Ishikawa (cell line): Measurements from ENCODE around the gene IP6K1.

Experiments
- CEBPB ChIP-seq: IDR thresholded peaks from 2 replicates; pipeline ENCODE4 v1.6.1; 2012
- CREB1 ChIP-seq: IDR thresholded peaks from 2 replicates; pipeline ENCODE4 v1.6.1; 2012; ENCODE audit warnings: low read depth
- EGR1 ChIP-seq: IDR thresholded peaks from 2 replicates; pipeline ENCODE4 v1.6.1; 2012
- EP300 ChIP-seq: IDR thresholded peaks from 2 replicates; pipeline ENCODE4 v1.6.1; 2012; ENCODE audit warnings: borderline replicate concordance
- RAD21 ChIP-seq: IDR thresholded peaks from 2 replicates; pipeline ENCODE4 v1.6.1; 2012; ENCODE audit warnings: low read depth
- REST ChIP-seq: IDR thresholded peaks from 2 replicates; pipeline ENCODE4 v1.6.1; 2012; ENCODE audit warnings: low read depth, mild to moderate bottlenecking
- TAF1 ChIP-seq: IDR thresholded peaks from 2 replicates; pipeline ENCODE4 v1.6.1; 2012; ENCODE audit warnings: low read depth, mild to moderate bottlenecking
- TCF12 ChIP-seq: IDR thresholded peaks from 2 replicates; pipeline ENCODE4 v1.6.1; 2012; ENCODE audit warnings: low read depth
- TEAD4 ChIP-seq: IDR thresholded peaks from 2 replicates; pipeline ENCODE4 v1.6.1; 2012
- USF1 ChIP-seq: IDR thresholded peaks from 2 replicates; pipeline ENCODE4 v1.6.1; 2012
- ZBTB7A ChIP-seq: IDR thresholded peaks from 2 replicates; pipeline ENCODE4 v1.6.1; 2012; ENCODE audit warnings: low read depth

DNA sequence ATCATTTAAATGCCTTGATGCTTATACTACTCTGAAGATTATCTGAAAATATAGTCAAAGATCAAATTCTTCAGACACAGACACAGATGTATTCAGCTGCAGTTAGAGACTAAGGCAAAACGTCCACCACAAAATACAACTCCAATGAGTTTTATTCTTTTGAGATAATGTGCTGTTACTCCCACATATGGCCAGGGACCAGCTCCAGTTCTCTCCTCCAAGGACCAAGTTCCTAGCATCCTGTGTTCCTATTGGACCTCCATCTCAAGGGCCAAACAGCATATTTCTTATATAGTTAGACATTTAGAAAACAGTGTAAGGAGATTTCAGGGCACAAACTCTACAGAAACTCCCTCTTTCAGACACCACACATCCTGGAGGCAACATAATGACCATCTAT lies 27.1 kb downstream of the IP6K1 start:
- no peak for TF ChIP-seq EP300
- no peak for TF ChIP-seq CEBPB
- no peak for TF ChIP-seq TAF1
- no peak for TF ChIP-seq TCF12
- no peak for TF ChIP-seq CREB1
- no peak for TF ChIP-seq RAD21
- TF ChIP-seq EGR1 = no peak
- no peak for TF ChIP-seq ZBTB7A
- TF ChIP-seq TEAD4 = no peak
- TF ChIP-seq USF1 = no peak
- no peak for TF ChIP-seq REST
